ENCODE results near the gene TENM3. TPM values are rescaled to one million over a fixed set of nuclear protein-coding genes. Genes with fewer than 3 reads are reported as not detected.
A peak's percentile ranks its signal among the peaks of the same experiment; 100 is the strongest.
"Not testable (repeated sequence)": the region's sequence is repeated elsewhere in the genome, so short reads cannot be mapped to it uniquely, and the experiment has no call there.

The TENM3 gene
- total RNA-seq, 1 donor = 24.2 TPM

DNA sequence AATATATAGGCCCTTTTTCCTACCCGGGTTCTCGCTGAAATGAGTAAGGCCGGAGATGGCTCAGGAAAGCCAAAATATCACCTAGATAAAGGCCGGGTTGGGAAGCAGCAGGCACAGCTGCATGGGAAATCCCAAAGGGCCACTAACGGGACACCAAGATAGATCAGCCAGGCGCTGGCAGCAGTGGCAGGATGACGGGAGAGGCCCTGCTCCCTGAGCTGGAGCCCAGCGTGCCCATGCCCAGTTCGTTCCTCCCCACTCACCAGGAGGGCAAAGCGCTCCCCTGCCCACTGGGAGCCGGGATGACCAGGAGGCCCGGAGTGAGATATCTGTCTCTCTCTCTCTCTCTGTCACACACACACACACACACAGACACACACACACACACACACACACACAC lies 564.1 kb downstream of the TENM3 start:
- no peak for DNase-seq (ENCODE audit: low read depth)
- TF ChIP-seq, protein P1, sequence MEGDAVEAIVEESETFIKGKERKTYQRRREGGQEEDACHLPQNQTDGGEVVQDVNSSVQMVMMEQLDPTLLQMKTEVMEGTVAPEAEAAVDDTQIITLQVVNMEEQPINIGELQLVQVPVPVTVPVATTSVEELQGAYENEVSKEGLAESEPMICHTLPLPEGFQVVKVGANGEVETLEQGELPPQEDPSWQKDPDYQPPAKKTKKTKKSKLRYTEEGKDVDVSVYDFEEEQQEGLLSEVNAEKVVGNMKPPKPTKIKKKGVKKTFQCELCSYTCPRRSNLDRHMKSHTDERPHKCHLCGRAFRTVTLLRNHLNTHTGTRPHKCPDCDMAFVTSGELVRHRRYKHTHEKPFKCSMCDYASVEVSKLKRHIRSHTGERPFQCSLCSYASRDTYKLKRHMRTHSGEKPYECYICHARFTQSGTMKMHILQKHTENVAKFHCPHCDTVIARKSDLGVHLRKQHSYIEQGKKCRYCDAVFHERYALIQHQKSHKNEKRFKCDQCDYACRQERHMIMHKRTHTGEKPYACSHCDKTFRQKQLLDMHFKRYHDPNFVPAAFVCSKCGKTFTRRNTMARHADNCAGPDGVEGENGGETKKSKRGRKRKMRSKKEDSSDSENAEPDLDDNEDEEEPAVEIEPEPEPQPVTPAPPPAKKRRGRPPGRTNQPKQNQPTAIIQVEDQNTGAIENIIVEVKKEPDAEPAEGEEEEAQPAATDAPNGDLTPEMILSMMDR (IDR thresholded peaks at IDR 0.05; ENCODE audit: insufficient read depth, low read depth, low read length) = no peak
- H3K4me3 ChIP-seq (ENCODE audit: low read depth, low read length) = no peak overlapping the region

DNA sequence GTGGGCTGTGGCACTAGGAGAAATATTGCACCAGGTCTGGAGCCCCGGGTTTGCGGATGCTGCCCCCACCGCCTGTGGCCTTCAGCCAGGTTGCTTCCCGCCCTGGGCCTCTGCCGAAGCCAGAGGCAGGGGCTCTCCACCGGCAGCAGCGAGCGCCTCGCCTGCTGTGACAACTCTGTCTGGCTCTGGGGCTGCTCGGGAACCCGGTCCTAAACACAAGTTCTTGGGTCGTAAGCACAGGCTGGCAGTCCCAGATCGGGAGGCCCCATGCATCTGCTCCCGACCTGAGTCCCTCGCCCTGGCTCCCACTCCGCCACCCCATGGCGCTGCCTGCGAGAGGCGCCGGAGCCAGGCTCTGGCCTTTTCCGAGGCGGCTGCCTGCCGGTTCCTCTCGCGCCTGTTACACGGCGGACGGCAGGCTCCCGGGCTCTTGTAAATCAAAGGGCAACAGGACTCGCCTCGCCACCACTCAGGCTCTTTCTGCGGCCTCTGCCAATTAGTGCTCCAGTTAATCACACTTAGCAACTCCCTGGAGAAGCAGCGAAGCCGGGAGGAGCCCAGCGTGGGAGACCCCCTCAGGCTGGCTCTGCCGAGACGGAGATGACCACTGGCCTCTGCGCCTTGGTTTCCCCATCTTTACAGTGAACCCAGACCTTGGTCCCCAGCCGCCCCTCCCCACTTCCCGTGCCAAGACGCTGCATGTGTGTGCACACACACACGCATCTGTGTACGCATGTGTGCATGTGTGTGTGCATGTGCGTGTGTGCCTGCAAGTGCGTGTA lies 564.8 kb downstream of the TENM3 start:
- TF ChIP-seq, protein P1 (IDR thresholded peaks at IDR 0.05; ENCODE audit: insufficient read depth, low read depth, low read length) = no peak
- no peak overlapping the region for H3K4me3 ChIP-seq (ENCODE audit: low read depth, low read length)
- DNase-seq (ENCODE audit: low read depth) = no peak

DNA sequence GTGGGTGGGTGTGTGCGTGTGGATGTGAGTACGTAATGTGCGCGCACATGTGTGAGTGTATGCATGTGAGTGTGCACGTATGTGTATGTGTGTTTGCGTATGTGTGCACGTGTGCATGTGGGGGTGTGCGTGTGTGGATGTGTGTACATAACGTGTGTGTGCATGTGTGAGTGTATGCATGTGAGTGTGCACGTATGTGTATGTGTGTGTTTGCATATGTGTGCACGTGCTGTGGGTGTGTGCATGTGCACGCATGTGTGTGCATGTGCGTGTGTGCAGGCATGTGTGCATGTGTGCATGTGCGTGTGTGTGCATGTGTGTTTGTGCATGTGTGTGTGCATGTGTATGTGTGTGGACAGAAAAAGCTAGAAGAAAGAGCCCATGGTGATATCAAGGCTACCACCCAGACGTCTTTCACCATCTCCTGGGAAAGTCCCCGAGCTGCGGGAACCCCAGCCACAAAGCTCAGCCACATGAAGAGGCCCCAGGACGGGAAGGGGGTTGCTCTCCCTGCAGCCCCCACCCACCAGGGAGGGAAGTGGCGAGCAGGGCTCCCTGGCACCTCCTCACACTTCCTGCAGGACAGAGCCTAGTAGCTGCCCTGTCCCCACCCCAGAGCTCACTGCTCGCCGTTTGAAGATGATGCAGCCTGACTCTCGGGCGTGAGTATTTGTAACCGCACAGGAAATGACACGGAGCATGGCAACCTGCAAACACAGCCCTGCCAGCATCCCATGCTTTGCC lies 565.6 kb downstream of the TENM3 start:
- no peak overlapping the region for H3K4me3 ChIP-seq (ENCODE audit: low read depth, low read length)
- no peak for DNase-seq (ENCODE audit: low read depth)
- TF ChIP-seq, protein P1 (IDR thresholded peaks at IDR 0.05; ENCODE audit: insufficient read depth, low read depth, low read length) = no peak

DNA sequence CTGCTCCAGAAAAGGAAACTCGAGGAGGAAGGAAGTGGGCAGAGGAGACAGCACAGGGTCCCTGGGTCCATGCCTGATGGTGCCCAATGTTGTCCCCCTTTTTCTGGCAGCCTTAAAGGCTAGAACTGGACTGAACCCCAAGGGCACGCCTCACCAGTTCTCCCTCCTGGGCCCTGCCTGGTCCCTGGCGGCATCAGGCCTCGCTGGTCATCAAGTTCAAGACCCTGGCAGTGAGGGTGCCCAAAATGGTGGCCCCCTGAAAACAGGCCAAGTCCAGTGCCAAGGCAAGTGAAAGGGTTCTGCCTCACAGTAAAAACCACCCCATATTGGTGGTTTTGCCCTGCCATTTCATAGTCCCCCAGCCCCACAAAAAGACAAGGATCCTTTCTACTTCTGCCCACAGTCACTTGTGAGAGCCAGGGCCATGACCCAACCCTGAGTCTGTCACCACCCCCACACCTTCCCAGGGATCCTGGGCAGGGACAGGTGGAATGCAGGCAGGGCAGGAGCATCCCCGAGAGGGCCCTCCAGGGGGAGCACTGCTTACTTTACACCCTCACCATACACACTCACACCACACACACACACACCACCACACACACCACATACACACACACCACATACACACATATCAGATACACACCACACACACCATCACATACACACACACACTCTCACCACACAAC lies 566.4 kb downstream of the TENM3 start:
- TF ChIP-seq, protein P1 (IDR thresholded peaks at IDR 0.05; ENCODE audit: insufficient read depth, low read depth, low read length) = peak; percentile 15
- H3K4me3 ChIP-seq (ENCODE audit: low read depth, low read length) = no peak overlapping the region
- no peak for DNase-seq (ENCODE audit: low read depth)

DNA sequence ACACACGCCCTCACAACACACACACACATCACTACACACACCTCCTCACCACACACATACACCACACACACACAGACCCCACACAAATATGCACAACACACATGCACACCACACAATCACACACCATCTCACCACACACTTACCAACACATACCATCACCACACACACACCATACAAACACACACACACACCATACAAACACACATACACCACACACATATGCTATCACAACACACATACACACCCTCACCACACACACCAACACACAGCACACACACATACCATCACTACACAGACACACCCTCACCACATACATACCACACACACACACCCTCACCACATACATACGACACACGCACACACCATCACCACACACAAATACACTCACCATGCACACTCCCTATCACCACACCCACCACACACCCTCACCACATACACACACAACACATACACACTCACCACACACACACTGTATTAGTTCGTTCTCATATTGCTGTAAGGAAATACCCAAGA lies 567.0 kb downstream of the TENM3 start:
- TF ChIP-seq, protein P1 (IDR thresholded peaks at IDR 0.05; ENCODE audit: insufficient read depth, low read depth, low read length) = no peak
- no peak for DNase-seq (ENCODE audit: low read depth)

DNA sequence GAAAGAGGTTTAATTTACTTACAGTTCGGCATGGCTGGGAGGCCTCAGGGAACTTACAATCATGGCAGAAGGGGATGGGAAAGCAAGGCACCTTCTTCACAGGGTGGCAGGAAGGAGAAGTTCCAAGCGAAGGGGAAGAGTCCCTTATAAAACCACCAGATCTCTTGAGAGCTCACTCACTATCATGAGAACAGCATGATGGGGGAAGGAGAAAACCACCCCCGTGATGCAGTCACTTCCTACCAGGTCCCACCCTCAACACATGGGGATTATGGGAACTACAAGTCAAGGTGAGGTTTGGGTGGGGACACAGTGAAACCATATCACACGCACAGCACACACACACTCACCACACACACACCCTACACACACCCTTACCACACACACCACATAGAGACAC lies 569.7 kb downstream of the TENM3 start:
- TF ChIP-seq, protein P1 (IDR thresholded peaks at IDR 0.05; ENCODE audit: insufficient read depth, low read depth, low read length) = no peak
- H3K4me3 ChIP-seq (ENCODE audit: low read depth, low read length) = no peak overlapping the region
- DNase-seq (ENCODE audit: low read depth) = no peak

More for the DNA sequence above, 567.0 kb downstream of the TENM3 start:
- no peak overlapping the region for H3K4me3 ChIP-seq (ENCODE audit: low read depth, low read length)

DNA sequence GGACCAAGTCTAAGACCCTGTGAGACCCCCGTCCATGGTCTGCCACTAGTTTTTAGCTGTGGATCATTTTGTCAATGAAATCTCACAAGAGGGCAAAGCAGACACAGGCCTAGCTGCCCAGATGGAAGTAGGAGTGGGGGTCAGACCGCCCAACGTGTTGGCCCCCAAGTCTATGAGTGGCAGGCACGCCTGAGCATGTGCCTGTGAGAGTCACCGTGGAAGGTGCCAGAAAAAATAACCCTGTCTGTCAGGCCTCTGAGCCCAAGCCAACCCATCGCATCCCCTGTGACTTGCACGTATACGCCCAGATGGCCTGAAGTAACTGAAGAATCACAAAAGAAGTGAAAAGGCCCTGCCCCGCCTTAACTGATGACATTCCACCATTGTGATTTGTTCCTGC lies 570.9 kb downstream of the TENM3 start:
- not testable (repeated sequence) for H3K4me3 ChIP-seq (ENCODE audit: low read depth, low read length); DNase-seq (ENCODE audit: low read depth)
